ENCODE results near the gene APCDD1L.

The APCDD1L gene

DNA sequence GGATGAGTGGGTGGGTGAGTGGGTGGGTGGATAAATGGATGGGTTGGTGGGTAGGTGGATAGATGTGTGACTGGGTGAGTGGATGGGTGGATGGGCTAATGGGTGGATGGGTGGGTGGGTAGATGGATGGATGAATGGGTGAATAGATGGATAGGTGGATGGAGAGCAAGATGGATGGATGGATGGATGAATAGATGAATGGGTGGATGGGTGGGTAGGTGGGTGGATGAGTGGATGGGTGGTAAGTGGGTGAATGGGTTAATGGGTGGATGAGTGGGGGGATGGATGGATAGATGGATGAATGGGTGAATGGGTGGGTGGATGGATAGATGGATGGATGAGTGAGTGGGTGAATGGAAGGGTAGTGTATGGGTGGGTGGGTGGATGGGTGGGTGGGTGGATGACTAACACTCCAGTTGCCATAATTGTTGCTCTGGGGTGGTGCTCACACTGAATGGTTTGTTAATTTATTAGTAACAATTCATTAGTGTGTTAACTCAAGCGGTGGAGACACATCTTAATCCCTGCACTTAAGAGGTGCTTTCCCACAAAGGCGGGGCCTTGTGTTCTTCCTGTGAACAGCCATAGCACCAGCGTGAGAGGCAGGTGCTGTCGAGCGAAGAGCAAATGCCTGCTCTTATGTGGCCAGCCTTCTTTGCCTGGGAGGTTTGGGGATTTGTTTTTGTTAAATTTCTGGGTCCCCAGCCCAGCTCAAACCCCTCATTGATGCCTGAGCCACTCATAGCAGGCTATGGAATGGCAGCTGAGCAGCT is 4.9 kb upstream of the APCDD1L start:
- Histone ChIP-seq H3K27ac (ENCODE audit: low read depth, low read length) (no peak overlapping the region), H3F3A (ENCODE audit: insufficient read depth) (no peaks in the 10 kb centered on the region), H3K27me3 (ENCODE audit: low read length) (no peaks in the 10 kb centered on the region), H4K20me1 (ENCODE audit: low read depth, low read length) (no peaks in the 10 kb centered on the region), H3K79me2 (ENCODE audit: insufficient read depth, low read length) (no peaks in the 10 kb centered on the region), H3K4me2 (ENCODE audit: low read depth, low read length, poor library complexity, severe bottlenecking) (no peak overlapping the region), H2AFZ (ENCODE audit: low read depth, low read length, severe bottlenecking) (no peak overlapping the region), H3K9me3 (ENCODE audit: insufficient read depth, low read length) (no peaks in the 10 kb centered on the region), H3K4me3 (ENCODE audit: insufficient read depth, low read length, poor library complexity, severe bottlenecking) (no peak overlapping the region), H3K9ac (ENCODE audit: low read length) (no peak overlapping the region), H3K9me2 (replicated peaks; ENCODE audit: insufficient read depth, low read length) (no peaks in the 10 kb centered on the region), H3K36me3 (ENCODE audit: low read length) (no peaks in the 10 kb centered on the region)
- TF ChIP-seq EZH2phosphoT487 (conservative IDR thresholded peaks at IDR 0.05; ENCODE audit: low read length) = no peak
- TF ChIP-seq, protein P1, sequence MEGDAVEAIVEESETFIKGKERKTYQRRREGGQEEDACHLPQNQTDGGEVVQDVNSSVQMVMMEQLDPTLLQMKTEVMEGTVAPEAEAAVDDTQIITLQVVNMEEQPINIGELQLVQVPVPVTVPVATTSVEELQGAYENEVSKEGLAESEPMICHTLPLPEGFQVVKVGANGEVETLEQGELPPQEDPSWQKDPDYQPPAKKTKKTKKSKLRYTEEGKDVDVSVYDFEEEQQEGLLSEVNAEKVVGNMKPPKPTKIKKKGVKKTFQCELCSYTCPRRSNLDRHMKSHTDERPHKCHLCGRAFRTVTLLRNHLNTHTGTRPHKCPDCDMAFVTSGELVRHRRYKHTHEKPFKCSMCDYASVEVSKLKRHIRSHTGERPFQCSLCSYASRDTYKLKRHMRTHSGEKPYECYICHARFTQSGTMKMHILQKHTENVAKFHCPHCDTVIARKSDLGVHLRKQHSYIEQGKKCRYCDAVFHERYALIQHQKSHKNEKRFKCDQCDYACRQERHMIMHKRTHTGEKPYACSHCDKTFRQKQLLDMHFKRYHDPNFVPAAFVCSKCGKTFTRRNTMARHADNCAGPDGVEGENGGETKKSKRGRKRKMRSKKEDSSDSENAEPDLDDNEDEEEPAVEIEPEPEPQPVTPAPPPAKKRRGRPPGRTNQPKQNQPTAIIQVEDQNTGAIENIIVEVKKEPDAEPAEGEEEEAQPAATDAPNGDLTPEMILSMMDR (IDR thresholded peaks at IDR 0.05; ENCODE audit: insufficient read depth, low read length, poor library complexity, severe bottlenecking) = no peak

DNA sequence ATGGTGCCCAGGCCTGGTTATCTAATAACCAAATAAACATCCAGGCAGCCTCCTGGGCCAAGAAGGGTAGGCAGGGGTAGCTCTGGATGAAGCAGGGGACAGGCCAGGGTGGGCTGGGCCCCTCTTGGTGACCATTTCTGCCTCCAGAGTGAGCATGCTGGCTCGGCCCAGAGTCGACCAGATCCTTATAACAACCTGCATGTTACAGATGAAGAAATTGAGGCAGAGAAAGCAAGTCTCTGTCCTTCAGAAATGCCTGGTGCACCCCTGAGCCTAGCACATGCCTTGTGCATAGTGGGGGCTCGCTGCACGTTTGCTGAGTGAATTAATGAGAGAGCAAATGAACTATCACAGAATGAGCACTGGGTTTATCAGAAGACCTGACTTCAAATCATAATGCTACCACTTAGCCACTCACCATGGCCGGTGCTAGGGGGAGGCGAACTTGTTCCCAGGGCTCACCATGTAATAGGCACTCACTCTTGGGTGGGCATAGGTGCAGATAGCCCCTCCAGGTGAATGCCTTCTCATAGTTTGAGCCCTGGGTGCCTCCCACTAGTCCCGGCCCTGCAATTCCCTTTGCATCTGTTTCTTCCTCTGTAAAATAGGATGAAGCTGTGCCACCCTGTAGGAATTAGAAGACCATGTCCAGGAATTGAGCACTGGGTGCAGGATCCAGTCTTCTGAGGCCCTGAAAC is 3.8 kb upstream of the APCDD1L start:
- Histone ChIP-seq H2AFZ (ENCODE audit: low read depth, low read length, severe bottlenecking) (no peak overlapping the region), H3K9me2 (replicated peaks; ENCODE audit: insufficient read depth, low read length) (no peaks in the 10 kb centered on the region), H3K27me3 (ENCODE audit: low read length) (no peaks in the 10 kb centered on the region), H3K36me3 (ENCODE audit: low read length) (no peaks in the 10 kb centered on the region), H4K20me1 (ENCODE audit: low read depth, low read length) (no peaks in the 10 kb centered on the region), H3F3A (ENCODE audit: insufficient read depth) (no peaks in the 10 kb centered on the region), H3K27ac (ENCODE audit: low read depth, low read length) (no peak overlapping the region), H3K79me2 (ENCODE audit: insufficient read depth, low read length) (no peaks in the 10 kb centered on the region), H3K4me2 (ENCODE audit: low read depth, low read length, poor library complexity, severe bottlenecking) (no peak overlapping the region), H3K9ac (ENCODE audit: low read length) (no peak overlapping the region), H3K9me3 (ENCODE audit: insufficient read depth, low read length) (no peaks in the 10 kb centered on the region), H3K4me3 (ENCODE audit: insufficient read depth, low read length, poor library complexity, severe bottlenecking) (no peak overlapping the region)
- TF ChIP-seq EZH2phosphoT487 (conservative IDR thresholded peaks at IDR 0.05; ENCODE audit: low read length) = no peak
- TF ChIP-seq, protein P1 (IDR thresholded peaks at IDR 0.05; ENCODE audit: insufficient read depth, low read length, poor library complexity, severe bottlenecking) = no peak

DNA sequence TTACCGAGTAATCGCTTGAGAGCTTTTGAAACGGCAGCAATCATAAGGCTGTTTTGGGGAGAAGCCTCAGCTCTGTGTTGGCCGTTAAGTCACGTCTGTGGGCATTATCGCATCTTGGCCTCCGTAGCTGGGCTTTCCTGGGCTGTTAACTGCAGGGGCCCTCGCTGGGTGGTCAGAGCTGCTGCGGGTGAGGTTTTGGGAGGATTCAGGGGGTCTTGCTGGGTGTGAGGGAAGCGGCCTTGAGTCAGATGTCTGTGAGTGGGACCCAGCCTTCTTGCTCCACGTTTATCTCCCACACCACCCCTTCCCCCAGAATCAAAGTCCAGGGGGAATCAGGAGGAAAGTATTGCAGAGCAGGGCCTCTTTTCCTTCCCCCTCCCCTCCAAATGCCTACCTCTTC is 3.2 kb upstream of the APCDD1L start:
- Histone ChIP-seq H3F3A (ENCODE audit: insufficient read depth) (no peaks in the 10 kb centered on the region), H2AFZ (ENCODE audit: low read depth, low read length, severe bottlenecking) (no peak overlapping the region), H3K27ac (ENCODE audit: low read depth, low read length) (no peak overlapping the region), H3K4me3 (ENCODE audit: insufficient read depth, low read length, poor library complexity, severe bottlenecking) (no peak overlapping the region), H3K27me3 (ENCODE audit: low read length) (no peaks in the 10 kb centered on the region), H3K79me2 (ENCODE audit: insufficient read depth, low read length) (no peaks in the 10 kb centered on the region), H4K20me1 (ENCODE audit: low read depth, low read length) (no peaks in the 10 kb centered on the region), H3K9me2 (replicated peaks; ENCODE audit: insufficient read depth, low read length) (no peaks in the 10 kb centered on the region), H3K36me3 (ENCODE audit: low read length) (no peaks in the 10 kb centered on the region), H3K9ac (ENCODE audit: low read length) (no peak overlapping the region), H3K4me2 (ENCODE audit: low read depth, low read length, poor library complexity, severe bottlenecking) (no peak overlapping the region), H3K9me3 (ENCODE audit: insufficient read depth, low read length) (no peaks in the 10 kb centered on the region)
- TF ChIP-seq, protein P1 (IDR thresholded peaks at IDR 0.05; ENCODE audit: insufficient read depth, low read length, poor library complexity, severe bottlenecking) = no peak
- no peak for TF ChIP-seq EZH2phosphoT487 (conservative IDR thresholded peaks at IDR 0.05; ENCODE audit: low read length)
